Ascending aorta (tissue), 2 donors: ENCODE results near the gene ZNF74. TPM values are rescaled to one million over a fixed set of nuclear protein-coding genes. Genes with fewer than 3 reads are reported as not detected.
"Not testable (repeated sequence)": the region's sequence is repeated elsewhere in the genome, so short reads cannot be mapped to it uniquely, and the experiment has no call there.

Source experiments
- DNase-seq, 2 donors: peaks; one replicate each; pipeline ENCODE4 v3.0.0-alpha.2; 2019; ENCODE audit warnings: low spot score in 2 of 2
- H3K27ac ChIP-seq, 2 donors: fragments of 200-600 bp; sonication (generic); one replicate each; pipeline ENCODE4 v1.5.1; 2016 to 2017; ENCODE audit warnings: mild to moderate bottlenecking in 1 of 2
- H3K27me3 ChIP-seq: fragments of 200-600 bp; sonication (generic); one replicate; pipeline ENCODE4 v1.5.1; 2017
- H3K36me3 ChIP-seq, 2 donors: fragments of 200-600 bp; sonication (generic); one replicate each; pipeline ENCODE4 v1.5.1; 2016
- H3K4me1 ChIP-seq, 2 donors: fragments of 200-600 bp; sonication (generic); one replicate each; pipeline ENCODE4 v1.5.1; 2016 to 2017; ENCODE audit warnings: mild to moderate bottlenecking in 1 of 2
- H3K4me3 ChIP-seq, 2 donors: fragments of 200-600 bp; sonication (generic); one replicate each; pipeline ENCODE4 v1.5.1; 2016 to 2017; ENCODE audit warnings: mild to moderate bottlenecking in 1 of 2
- H3K9me3 ChIP-seq, 2 donors: fragments of 200-600 bp; sonication (generic); one replicate each; pipeline ENCODE4 v1.5.1; 2016
- CTCF ChIP-seq, 3 experiments: fragments of 200-600 bp in 2 of 3; fragments of 450-650 bp in 1 of 3; sonication (generic) in 2 of 3; IDR thresholded peaks; one replicate each; pipeline ENCODE4 v1.5.1; 2016 to 2019; ENCODE audit warnings: antibody characterized with exemption in 3 of 3, mild to moderate bottlenecking in 1 of 3, moderate library complexity in 1 of 3
- intact Hi-C: fragments of 100-400 bp; cut with DNase I; formaldehyde crosslinking; loops from one replicate; pipeline ENCODE4 v1.15.1; 2023
- total RNA-seq: library from RNA; depleted of rRNA; stranded (reverse); fragments of >200 nt; gene quantifications from one replicate; pipeline ENCODE4 v1.1.0, GENCODE V29; 2016

The ZNF74 gene
- total RNA-seq, 1 donor from 2014 or later = 28.9 TPM

DNA sequence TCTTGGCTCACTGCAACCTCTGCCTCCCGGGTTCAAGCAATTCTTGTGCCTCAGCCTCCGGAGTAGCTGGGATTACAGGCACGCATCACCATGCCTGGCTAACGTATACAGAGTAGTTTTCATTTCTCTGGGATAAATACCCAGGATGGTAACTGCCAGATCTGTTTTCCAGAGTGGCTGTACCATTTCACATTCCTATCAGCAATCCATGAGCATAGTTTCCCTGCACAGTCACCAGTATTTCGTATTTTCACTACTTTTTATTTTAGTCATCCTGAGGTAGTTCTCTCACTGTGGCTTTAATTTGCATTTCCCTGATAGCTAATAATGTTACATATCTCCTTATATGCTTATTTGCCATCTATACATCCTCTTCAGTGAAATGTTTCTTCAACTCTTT is 54.7 kb downstream of the ZNF74 start:
- Histone ChIP-seq H3K36me3 (peaks cover 8 to 17% of the 10 kb centered on the region in 2 donors), H3K27me3 (no peaks in the 10 kb centered on the region), H3K4me1 (no peaks in the 10 kb centered on the region), H3K9me3 (no peaks in the 10 kb centered on the region), H3K4me3 (no peak overlapping the region), H3K27ac (no peak overlapping the region)
- intact Hi-C loops = no loop called here
- no peak for TF ChIP-seq CTCF (IDR thresholded peaks at IDR 0.05)
- no peak for DNase-seq

- H3K9me3 ChIP-seq = no peaks in the 10 kb centered on the region
- H3K27ac ChIP-seq = no peak overlapping the region
- peaks cover 8 to 17% of the 10 kb centered on the region in 2 donors for H3K36me3 ChIP-seq
- no peaks in the 10 kb centered on the region for H3K27me3 ChIP-seq
- H3K4me3 ChIP-seq = no peak overlapping the region
- no peaks in the 10 kb centered on the region for H3K4me1 ChIP-seq
- no peak for TF ChIP-seq CTCF (IDR thresholded peaks at IDR 0.05)
- no peak for DNase-seq
- intact Hi-C loops = no loop called here
Measured at GRCh38 chr22:20449819-20450550, 56.0 kb downstream of the ZNF74 start.

GRCh38 chr22:20450551-20450906 is 56.6 kb downstream of the ZNF74 start:
- Histone ChIP-seq H3K9me3 (no peaks in the 10 kb centered on the region), H3K27ac (no peak overlapping the region), H3K36me3 (peaks cover 8 to 13% of the 10 kb centered on the region in 2 donors), H3K4me3 (no peak overlapping the region), H3K27me3 (no peaks in the 10 kb centered on the region), H3K4me1 (no peaks in the 10 kb centered on the region)
- intact Hi-C loops = no loop called here
- no peak for TF ChIP-seq CTCF (IDR thresholded peaks at IDR 0.05)
- no peak for DNase-seq

GRCh38 chr22:20451129-20451778 is 57.3 kb downstream of the ZNF74 start:
- H3K4me1 ChIP-seq, DNase-seq, H3K27me3 ChIP-seq, H3K4me3 ChIP-seq, H3K36me3 ChIP-seq, intact Hi-C loops, H3K27ac ChIP-seq, H3K9me3 ChIP-seq: not testable (repeated sequence)

DNA sequence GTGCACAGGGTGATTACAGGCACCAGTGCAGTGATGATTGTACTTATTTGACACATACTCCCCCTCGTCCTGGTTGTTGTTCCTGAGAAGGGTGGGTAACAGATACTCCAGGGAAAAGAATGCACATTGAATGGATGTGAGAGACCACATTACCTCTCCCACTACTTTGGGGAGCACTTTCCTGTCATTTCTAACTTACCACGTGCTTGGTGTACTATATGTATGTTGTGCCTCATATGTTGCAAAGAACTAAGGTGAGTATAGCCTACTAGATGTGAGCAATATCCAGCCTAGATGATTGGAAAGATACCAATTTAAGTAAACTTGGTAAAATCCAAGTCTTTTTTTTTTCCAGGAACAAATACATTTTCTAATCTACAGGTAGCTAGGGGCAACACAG is 58.0 kb downstream of the ZNF74 start:
- no peak for DNase-seq
- Histone ChIP-seq H3K9me3 (no peaks in the 10 kb centered on the region), H3K36me3 (peaks cover 0 to 4% of the 10 kb centered on the region in 2 donors), H3K27me3 (no peaks in the 10 kb centered on the region), H3K4me3 (no peak overlapping the region), H3K27ac (no peak overlapping the region), H3K4me1 (no peaks in the 10 kb centered on the region)
- TF ChIP-seq CTCF (IDR thresholded peaks at IDR 0.05) = no peak
- intact Hi-C loops = no loop called here

DNA sequence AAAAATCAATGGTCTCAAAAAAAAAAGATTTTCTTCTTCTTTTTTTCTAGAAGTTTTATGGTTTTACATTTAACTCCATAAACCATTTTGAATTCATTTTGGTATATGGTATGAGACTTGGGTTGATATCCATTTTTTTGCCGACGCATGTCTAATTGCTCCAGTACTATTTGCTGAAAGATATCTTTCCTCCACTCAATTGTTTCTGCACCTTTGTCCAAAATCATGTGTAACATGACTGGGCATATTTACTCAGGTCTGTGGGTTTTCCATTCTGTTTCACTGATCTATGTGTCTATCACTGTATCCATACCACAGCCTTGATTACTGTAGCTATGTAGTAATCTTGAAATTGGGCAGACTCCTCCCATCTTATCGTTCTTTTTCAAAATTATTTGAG is 59.3 kb downstream of the ZNF74 start:
- H3K27ac ChIP-seq = no peak overlapping the region
- intact Hi-C loops = no loop called here
- no peak overlapping the region for H3K4me3 ChIP-seq
- no peak for DNase-seq
- no peaks in the 10 kb centered on the region for H3K4me1 ChIP-seq
- H3K9me3 ChIP-seq = no peaks in the 10 kb centered on the region
- no peak for TF ChIP-seq CTCF (IDR thresholded peaks at IDR 0.05)
- peaks cover 4 to 8% of the 10 kb centered on the region in 2 donors for H3K36me3 ChIP-seq
- H3K27me3 ChIP-seq = no peaks in the 10 kb centered on the region
